OCI-LY7 (cell line): Measurements from ENCODE around the gene PRCD. TPM values are rescaled to one million over a fixed set of nuclear protein-coding genes. Genes with fewer than 3 reads are reported as not detected.

Source experiments
- BruUV-seq: library from RNA; stranded (reverse); fragments of 400-500 nt; replicated peaks from 2 replicates; lab custom pipeline; 2021; lab: Mats Ljungman, UMichigan
- CTCF ChIA-PET: fragments of 300-600 bp; sonication (Branson Sonifier 250); formaldehyde crosslinking; loops from one replicate; lab custom pipeline; 2022; ENCODE audit warnings: antibody characterized with exemption; ENCODE audit not compliant: unreplicated experiment; lab: Charles Lee
- POLR2A ChIA-PET: fragments of 300-600 bp; sonication (Branson Sonifier 250); formaldehyde crosslinking; loops from one replicate; lab custom pipeline; 2022; ENCODE audit warnings: antibody characterized with exemption; lab: Charles Lee
- DNase-seq: peaks from one replicate; pipeline ENCODE4 v3.0.0-alpha.2; 2015; ENCODE audit warnings: low spot score
- H2AFZ ChIP-seq: fragments of 200-600 bp; sonication (generic), shearing (Covaris generic); 2 replicates; pipeline ENCODE4 v1.6.1; 2014; ENCODE audit warnings: mild to moderate bottlenecking, antibody characterized with exemption, low read length, moderate library complexity
- H3K27ac ChIP-seq: fragments of 200-600 bp; sonication (generic); 2 replicates; pipeline ENCODE4 v1.5.1; 2014; ENCODE audit warnings: mixed run types, low read depth, mild to moderate bottlenecking, moderate library complexity, low read length, inconsistent platforms; ENCODE audit not compliant: poor library complexity, severe bottlenecking
- H3K36me3 ChIP-seq: fragments of 200-600 bp; sonication (generic); 2 replicates; pipeline ENCODE4 v1.6.1; 2014; ENCODE audit warnings: mild to moderate bottlenecking, antibody characterized with exemption, low read length, moderate library complexity, mixed read lengths; ENCODE audit not compliant: insufficient read depth
- H3K4me1 ChIP-seq: fragments of 200-600 bp; sonication (generic); 2 replicates; pipeline ENCODE4 v1.5.1; 2014; ENCODE audit warnings: mild to moderate bottlenecking, low read length; ENCODE audit not compliant: insufficient read depth, poor library complexity, severe bottlenecking
- H3K4me2 ChIP-seq: fragments of 200-600 bp; sonication (generic); 2 replicates; pipeline ENCODE4 v1.6.1; 2014; ENCODE audit warnings: mild to moderate bottlenecking, low read length
- H3K4me3 ChIP-seq: fragments of 200-600 bp; sonication (generic); 2 replicates; pipeline ENCODE4 v1.5.1; 2014; ENCODE audit warnings: mild to moderate bottlenecking, low read depth, low read length; ENCODE audit not compliant: poor library complexity, severe bottlenecking
- H3K79me2 ChIP-seq: fragments of 200-600 bp; sonication (generic); 2 replicates; pipeline ENCODE4 v1.6.1; 2016; ENCODE audit warnings: low read depth, mild to moderate bottlenecking, low read length, moderate library complexity, mixed read lengths; ENCODE audit not compliant: insufficient read depth
- H3K9me2 ChIP-seq: fragments of 200-600 bp; sonication (generic); 2 replicates; pipeline ENCODE4 v1.6.1; 2016; ENCODE audit warnings: mild to moderate bottlenecking, low read length, mixed read lengths; ENCODE audit not compliant: insufficient read depth
- H3K9me3 ChIP-seq: fragments of 200-600 bp; sonication (generic); 2 replicates; pipeline ENCODE4 v1.6.1; 2014; ENCODE audit warnings: mild to moderate bottlenecking, mixed run types, low read length, mixed read lengths
- H4K20me1 ChIP-seq: fragments of 200-600 bp; sonication (generic); 2 replicates; pipeline ENCODE4 v1.6.1; 2014; ENCODE audit warnings: mild to moderate bottlenecking, antibody characterized with exemption, low read length, moderate library complexity, mixed read lengths; ENCODE audit not compliant: insufficient read depth
- CTCF ChIP-seq: fragments of 200-600 bp; sonication (generic); conservative IDR thresholded peaks from 2 replicates; pipeline ENCODE4 v1.5.1; 2014; ENCODE audit warnings: mild to moderate bottlenecking, antibody characterized with exemption, low read length, moderate library complexity, mixed read lengths
- EZH2phosphoT487 ChIP-seq: fragments of 200-600 bp; sonication (generic); IDR thresholded peaks from 2 replicates; pipeline ENCODE4 v1.6.1; 2018; ENCODE audit warnings: low read depth, borderline replicate concordance, mild to moderate bottlenecking, mixed run types, antibody characterized with exemption, low read length, moderate library complexity, mixed read lengths
- intact Hi-C: fragments of 100-400 bp; cut with micrococcal nuclease; formaldehyde crosslinking; loops from one replicate; pipeline ENCODE4 v1.10.0; 2022; ENCODE audit not compliant: unreplicated experiment
- total RNA-seq, 2 experiments: library from RNA; depleted of rRNA in 1 of 2; stranded (reverse); fragments of >200 nt in 1 of 2; shearing (Covaris generic) in 1 of 2; gene quantifications; 2 replicates each; pipeline ENCODE4 v1.2.3, GENCODE V29; 2014 to 2022

The PRCD gene
- total RNA-seq, 2 experiments from 2014 or later: 5.7 to 15.9 TPM

GRCh38 chr17:76553178-76553908, 13.5 kb downstream of the PRCD start:
- TF ChIP-seq EZH2phosphoT487 (no peak), CTCF (no peak)
- DNase-seq: no peak
- intact Hi-C loops: no loop called here
- Histone ChIP-seq H3K4me3 (no peak overlapping the region), H3K27ac (no peak overlapping the region), H3K36me3 (peaks cover 7% of the 10 kb centered on the region), H3K9me3 (no peaks in the 10 kb centered on the region), H3K4me1 (peaks cover 23% of the 10 kb centered on the region), H2AFZ (no peak overlapping the region), H3K9me2 (no peaks in the 10 kb centered on the region), H3K4me2 (no peak overlapping the region), H4K20me1 (no peaks in the 10 kb centered on the region), H3K79me2 (peaks cover 18% of the 10 kb centered on the region)
- CTCF ChIA-PET: no interaction called here
- BruUV-seq: no TSS peak
- POLR2A ChIA-PET: interaction anchor here (0.5 kb wide), 1 partner anchor 110 kb away, joined by 3 read pairs; no protein-coding TSS in a partner anchor

GRCh38 chr17:76554131-76554530, 14.3 kb downstream of the PRCD start:
- no peak overlapping the region for H3K4me3 ChIP-seq
- H2AFZ ChIP-seq: no peak overlapping the region
- intact Hi-C loops: no loop called here
- peaks cover 14% of the 10 kb centered on the region for H3K36me3 ChIP-seq
- no peak overlapping the region for H3K27ac ChIP-seq
- H3K4me1 ChIP-seq: peaks cover 24% of the 10 kb centered on the region
- no TSS peak for BruUV-seq
- ChIA-PET CTCF (interaction anchor here (0.6 to 0.7 kb wide), 2 partner anchors 32 to 529 kb away, joined by 3 read pairs; no protein-coding TSS in a partner anchor), POLR2A (no interaction called here)
- no peak for TF ChIP-seq CTCF
- TF ChIP-seq EZH2phosphoT487: no peak
- no peak for DNase-seq
- peaks cover 6% of the 10 kb centered on the region for H4K20me1 ChIP-seq
- no peaks in the 10 kb centered on the region for H3K9me3 ChIP-seq
- no peak overlapping the region for H3K4me2 ChIP-seq
- H3K9me2 ChIP-seq: no peaks in the 10 kb centered on the region
- H3K79me2 ChIP-seq: peaks cover 26% of the 10 kb centered on the region
